Dedifferentiated amniotic fluid mesenchymal stem cell (primary cell): ENCODE data around the gene PDLIM5.
"Not testable (repeated sequence)": the region's sequence is repeated elsewhere in the genome, so short reads cannot be mapped to it uniquely, and the experiment has no call there.

Source experiments
- DNase-seq: peaks from one replicate; pipeline ENCODE4 v3.0.0-alpha.2; 2016; ENCODE audit errors: extremely low spot score

Gene PDLIM5

GRCh38 chr4:94491322-94491721 lies 39.6 kb downstream of the PDLIM5 start:
- DNase-seq, result no peak

- no peak for DNase-seq
Measured at GRCh38 chr4:94495408-94495807, 43.7 kb downstream of the PDLIM5 start.

GRCh38 chr4:94497690-94498089 lies 45.9 kb downstream of the PDLIM5 start:
- DNase-seq, result no peak

- no peak for DNase-seq
Measured at GRCh38 chr4:94498502-94498901, 46.8 kb downstream of the PDLIM5 start.

- no peak for DNase-seq
Measured at GRCh38 chr4:94500685-94501084, 48.9 kb downstream of the PDLIM5 start.

- peak; percentile 47 for DNase-seq
Measured at GRCh38 chr4:94504545-94504944, 52.8 kb downstream of the PDLIM5 start.

GRCh38 chr4:94506822-94507221 lies 55.1 kb downstream of the PDLIM5 start:
- DNase-seq, result no peak

GRCh38 chr4:94507281-94507680 lies 55.5 kb downstream of the PDLIM5 start:
- no peak for DNase-seq

- peak; percentile 64 for DNase-seq
Measured at GRCh38 chr4:94507708-94508107, 56.0 kb downstream of the PDLIM5 start.

- no peak for DNase-seq
Measured at GRCh38 chr4:94508296-94508695, 56.6 kb downstream of the PDLIM5 start.

GRCh38 chr4:94508806-94509205 lies 57.1 kb downstream of the PDLIM5 start:
- DNase-seq, result no peak

- no peak for DNase-seq
Measured at GRCh38 chr4:94511591-94511990, 59.8 kb downstream of the PDLIM5 start.

- DNase-seq, result not testable (repeated sequence)
Measured at GRCh38 chr4:94513532-94513931, 61.8 kb downstream of the PDLIM5 start.

- no peak for DNase-seq
Measured at GRCh38 chr4:94515365-94515764, 63.6 kb downstream of the PDLIM5 start.

GRCh38 chr4:94516067-94516466 lies 64.3 kb downstream of the PDLIM5 start:
- peak; percentile 44 for DNase-seq

GRCh38 chr4:94516999-94517398 lies 65.3 kb downstream of the PDLIM5 start:
- no peak for DNase-seq

- no peak for DNase-seq
Measured at GRCh38 chr4:94517492-94517891, 65.8 kb downstream of the PDLIM5 start.

GRCh38 chr4:94519019-94519418 lies 67.3 kb downstream of the PDLIM5 start:
- DNase-seq, result no peak

GRCh38 chr4:94519925-94520789 lies 68.4 kb downstream of the PDLIM5 start:
- DNase-seq, result no peak

- no peak for DNase-seq
Measured at GRCh38 chr4:94523033-94523580, 71.4 kb downstream of the PDLIM5 start.

- DNase-seq, result no peak
Measured at GRCh38 chr4:94523617-94524016, 71.9 kb downstream of the PDLIM5 start.

GRCh38 chr4:94525993-94526728 lies 74.4 kb downstream of the PDLIM5 start:
- DNase-seq, result peak; percentile 65
